ENCODE data around the gene RANBP17. TPM values are rescaled to one million over a fixed set of nuclear protein-coding genes. Genes with fewer than 3 reads are reported as not detected.

The RANBP17 gene
- total and polyA plus RNA-seq, 9 of the 15 experiments (the other 6 are each of a cell fraction or from before 2014, with no cell fraction given) = not detected

DNA sequence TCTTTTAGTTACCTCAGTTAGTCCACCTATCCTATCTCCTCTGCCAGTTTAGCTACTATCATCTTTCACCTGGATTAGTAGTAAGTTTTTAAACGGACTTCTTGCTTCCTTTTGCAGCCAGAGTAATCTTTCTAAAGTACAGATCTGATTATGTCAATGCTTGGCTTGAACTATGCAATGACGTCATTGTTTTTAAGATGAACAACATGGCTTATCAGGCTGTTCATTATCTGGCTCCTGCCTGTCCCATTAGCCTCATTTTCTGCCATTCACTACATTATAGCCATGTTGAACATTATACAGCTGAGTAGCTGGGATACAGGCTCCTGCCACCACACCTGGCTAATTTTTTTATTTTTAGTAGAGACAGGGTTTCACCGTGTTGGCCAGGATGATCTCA, 98.7 kb downstream of the RANBP17 start:
- FAIRE-seq (no peak), ATAC-seq (no peak), DNase-seq (ENCODE audit: extremely low read depth in 1 of 4, low spot score in 3 of 4) (no peak)
- H3K9ac ChIP-seq (ENCODE audit: insufficient read depth in 1 of 2, low read depth in 2 of 2, low read length in 2 of 2) = no peak overlapping the region
- ChIA-PET POLR2A (no interaction called here), CTCF (ENCODE audit: low intra/inter-chr PET ratio) (no interaction called here)
- no TSS peak for BruUV-seq (replicated peaks)
- no peaks in the 10 kb centered on the region for H3K9me1 ChIP-seq (ENCODE audit: control insufficient read depth, insufficient read depth, low read length)
- TF ChIP-seq ZNF778 (CRISPR knock-in tag; IDR thresholded peaks at IDR 0.05) (no peak), GTF2E2 (tag; IDR thresholded peaks at IDR 0.05) (no peak), JUND (IDR thresholded peaks at IDR 0.05; ENCODE audit: borderline replicate concordance, low read depth, low read length) (0 out of 2 replicates have a peak, but pooled peaks have one; percentile 11), JUND (tag; IDR thresholded peaks at IDR 0.05; ENCODE audit: borderline replicate concordance, low read depth, low read length) (peak; percentile 15; the same call in 1 of the 3 replicates), ATF3 (IDR thresholded peaks at IDR 0.05) (peak; percentile 60), ATF3 (CRISPR knock-in tag; conservative IDR thresholded peaks at IDR 0.05) (no peak), PHF21A (IDR thresholded peaks at IDR 0.05; ENCODE audit: borderline replicate concordance, low read depth) (no peak), JUNB (CRISPR knock-in tag; conservative IDR thresholded peaks at IDR 0.05) (0 out of 2 replicates have a peak, but pooled peaks have one; percentile 36), MED1 (CRISPR knock-in tag; IDR thresholded peaks at IDR 0.05; ENCODE audit: borderline replicate concordance) (no peak), RNF219 (CRISPR knock-in tag; IDR thresholded peaks at IDR 0.05) (no peak), ATF7 (IDR thresholded peaks at IDR 0.05) (peak; percentile 63; the same call in 1 of the 2 replicates)
- no peak overlapping the region for H2AFZ ChIP-seq (ENCODE audit: low read depth, low read length)
- H3K4me1 ChIP-seq (replicated peaks in 1 of 2; ENCODE audit: control insufficient read depth in 2 of 2, insufficient read depth in 2 of 2, low read length in 2 of 2) = no peaks in the 10 kb centered on the region
- no peaks in the 10 kb centered on the region for H3K27me3 ChIP-seq (ENCODE audit: control insufficient read depth in 2 of 2, insufficient read depth in 2 of 2, low read length in 2 of 2)
- WGBS (ENCODE audit: insufficient coverage, low coverage, missing lambda C conversion rate) = 0% methylated on average over 3 of the region's 3 CpGs
- H3K27ac ChIP-seq (ENCODE audit: extremely low read depth, low read depth, low read length) = no peak overlapping the region
- H3K36me3 ChIP-seq (ENCODE audit: control insufficient read depth, insufficient read depth, low read length) = no peaks in the 10 kb centered on the region
- no peak overlapping the region for H3K4me2 ChIP-seq (ENCODE audit: insufficient read depth, low read length)
- no peak overlapping the region for H3K4me3 ChIP-seq
- in situ Hi-C loops (cut with MboI) (no loop called here), intact Hi-C loops (cut with micrococcal nuclease) (no loop called here)
- no peaks in the 10 kb centered on the region for H3K79me2 ChIP-seq (ENCODE audit: control insufficient read depth, insufficient read depth, low read length)
- no peaks in the 10 kb centered on the region for H4K20me1 ChIP-seq (replicated peaks; ENCODE audit: control insufficient read depth, insufficient read depth, low read length)
- no peaks in the 10 kb centered on the region for H3K9me3 ChIP-seq (replicated peaks; ENCODE audit: control insufficient read depth, insufficient read depth, low read depth, low read length)

Data from K562 (cell line).